RWPE2 (cell line): Measurements from ENCODE around the gene NTHL1.

Source experiments
- ATAC-seq: fragments of 200-7000 bp; cut with Tn5 transposase; 3 replicates; pipeline ENCODE4 v1.9.1; 2021; ENCODE audit warnings: low read depth
- DNase-seq: peaks from one replicate; pipeline ENCODE4 v3.0.0-alpha.2; 2020; ENCODE audit warnings: low spot score
- H3K27ac ChIP-seq: fragments of 450-650 bp; 2 replicates; pipeline ENCODE4 v1.5.1; 2017; ENCODE audit warnings: mild to moderate bottlenecking; ENCODE audit not compliant: poor library complexity, severe bottlenecking
- H3K27me3 ChIP-seq: fragments of 250-450 bp; sonication (Bioruptor Pico); 2 replicates; pipeline ENCODE4 v1.5.1; 2021; ENCODE audit warnings: mild to moderate bottlenecking, moderate library complexity; ENCODE audit not compliant: insufficient read depth, poor library complexity, severe bottlenecking
- H3K36me3 ChIP-seq: fragments of 250-450 bp; sonication (Bioruptor Pico); 2 replicates; pipeline ENCODE4 v1.5.1; 2020; ENCODE audit warnings: low read depth, mild to moderate bottlenecking, moderate library complexity
- H3K4me1 ChIP-seq: fragments of 250-450 bp; sonication (Bioruptor Pico); 2 replicates; pipeline ENCODE4 v1.5.1; 2021; ENCODE audit warnings: mild to moderate bottlenecking, moderate library complexity; ENCODE audit not compliant: insufficient read depth, poor library complexity, severe bottlenecking
- H3K4me3 ChIP-seq: fragments of 250-450 bp; sonication (Bioruptor Pico); 2 replicates; pipeline ENCODE4 v1.5.1; 2021; ENCODE audit warnings: mild to moderate bottlenecking, moderate library complexity; ENCODE audit not compliant: severe bottlenecking
- H3K9me3 ChIP-seq: fragments of 250-450 bp; sonication (Bioruptor Pico); 2 replicates; pipeline ENCODE4 v1.5.1; 2021; ENCODE audit warnings: mild to moderate bottlenecking, moderate library complexity; ENCODE audit not compliant: severe bottlenecking
- CTCF ChIP-seq: fragments of 450-650 bp; IDR thresholded peaks from one replicate; pipeline ENCODE4 v1.5.1; 2017; ENCODE audit warnings: mild to moderate bottlenecking, moderate library complexity; ENCODE audit not compliant: poor library complexity, severe bottlenecking

The NTHL1 gene

GRCh38 chr16:2003827-2004641 lies 43.6 kb downstream of the NTHL1 start:
- ATAC-seq: peak; percentile 41
- H3K9me3 ChIP-seq: no peaks in the 10 kb centered on the region

GRCh38 chr16:2003231-2003826 lies 44.3 kb downstream of the NTHL1 start:
- TF ChIP-seq CTCF: no peak
- Histone ChIP-seq H3K4me1 (peaks cover 7% of the 10 kb centered on the region), H3K27me3 (no peaks in the 10 kb centered on the region), H3K4me3 (no peak overlapping the region), H3K36me3 (peaks cover 75% of the 10 kb centered on the region), H3K9me3 (no peaks in the 10 kb centered on the region), H3K27ac (no peak overlapping the region)
- ATAC-seq (no peak), DNase-seq (no peak)

More at GRCh38 chr16:2003827-2004641, 43.6 kb downstream of the NTHL1 start:
- Histone ChIP-seq H3K4me3 (no peak overlapping the region), H3K4me1 (peaks cover 7% of the 10 kb centered on the region), H3K27ac (no peak overlapping the region), H3K27me3 (no peaks in the 10 kb centered on the region), H3K36me3 (peaks cover 79% of the 10 kb centered on the region)
- peak; percentile 82 for TF ChIP-seq CTCF
- DNase-seq: no peak

GRCh38 chr16:2002406-2003230 lies 45.0 kb downstream of the NTHL1 start:
- TF ChIP-seq CTCF: no peak
- ATAC-seq (no peak), DNase-seq (no peak)
- Histone ChIP-seq H3K36me3 (peaks cover 71% of the 10 kb centered on the region), H3K4me1 (peaks cover 6% of the 10 kb centered on the region), H3K27ac (no peak overlapping the region), H3K4me3 (no peak overlapping the region), H3K9me3 (no peaks in the 10 kb centered on the region), H3K27me3 (no peaks in the 10 kb centered on the region)

GRCh38 chr16:2001456-2002355 lies 45.9 kb downstream of the NTHL1 start:
- H3K27ac ChIP-seq: no peak overlapping the region
- peaks cover 76% of the 10 kb centered on the region for H3K36me3 ChIP-seq
- no peak overlapping the region for H3K4me3 ChIP-seq
- no peaks in the 10 kb centered on the region for H3K4me1 ChIP-seq
- no peaks in the 10 kb centered on the region for H3K9me3 ChIP-seq
- H3K27me3 ChIP-seq: no peaks in the 10 kb centered on the region
- no peak for ATAC-seq
- TF ChIP-seq CTCF: no peak
- DNase-seq: no peak
